Gastroesophageal sphincter (tissue), 3 donors: ENCODE measurements around the gene PTPRG.

ENCODE experiments used
- POLR2AphosphoS5 ChIP-seq: sonication (generic); formaldehyde crosslinking; IDR thresholded peaks from one replicate; pipeline ENCODE4 v1.6.1; 2017; ENCODE audit warnings: antibody characterized with exemption
- TF ChIP-seq, protein P1 (sequence below), 4 experiments: fragments of 200-600 bp in 2 of 4; fragments of 450-650 bp in 2 of 4; sonication (generic) in 1 of 4; IDR thresholded peaks; one replicate each; pipeline ENCODE4 v1.5.1; 2017 to 2019; ENCODE audit warnings: antibody characterized with exemption in 4 of 4, mild to moderate bottlenecking in 2 of 4, moderate library complexity in 2 of 4

DNA sequence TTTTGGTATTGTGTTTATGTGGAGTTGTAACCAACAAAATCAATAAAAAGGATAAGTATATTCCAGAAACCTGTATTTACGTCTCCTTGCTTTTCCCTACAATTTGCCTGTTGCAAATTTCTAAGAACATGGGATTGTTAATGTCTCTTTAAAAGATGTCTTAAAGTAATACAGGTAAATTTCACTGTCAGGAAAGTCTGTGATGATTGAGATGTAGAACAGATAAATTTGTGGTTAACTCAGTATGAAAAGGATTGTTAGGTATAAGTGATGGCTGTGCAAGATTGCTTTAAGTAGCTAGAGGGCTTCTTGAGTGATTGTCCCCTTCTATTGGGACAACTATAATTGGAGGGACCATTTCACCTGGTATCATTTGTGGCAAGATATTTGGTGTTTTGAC, 6.8 kb downstream of the PTPRG start:
- TF ChIP-seq POLR2AphosphoS5, result no peak
- TF ChIP-seq, protein P1, sequence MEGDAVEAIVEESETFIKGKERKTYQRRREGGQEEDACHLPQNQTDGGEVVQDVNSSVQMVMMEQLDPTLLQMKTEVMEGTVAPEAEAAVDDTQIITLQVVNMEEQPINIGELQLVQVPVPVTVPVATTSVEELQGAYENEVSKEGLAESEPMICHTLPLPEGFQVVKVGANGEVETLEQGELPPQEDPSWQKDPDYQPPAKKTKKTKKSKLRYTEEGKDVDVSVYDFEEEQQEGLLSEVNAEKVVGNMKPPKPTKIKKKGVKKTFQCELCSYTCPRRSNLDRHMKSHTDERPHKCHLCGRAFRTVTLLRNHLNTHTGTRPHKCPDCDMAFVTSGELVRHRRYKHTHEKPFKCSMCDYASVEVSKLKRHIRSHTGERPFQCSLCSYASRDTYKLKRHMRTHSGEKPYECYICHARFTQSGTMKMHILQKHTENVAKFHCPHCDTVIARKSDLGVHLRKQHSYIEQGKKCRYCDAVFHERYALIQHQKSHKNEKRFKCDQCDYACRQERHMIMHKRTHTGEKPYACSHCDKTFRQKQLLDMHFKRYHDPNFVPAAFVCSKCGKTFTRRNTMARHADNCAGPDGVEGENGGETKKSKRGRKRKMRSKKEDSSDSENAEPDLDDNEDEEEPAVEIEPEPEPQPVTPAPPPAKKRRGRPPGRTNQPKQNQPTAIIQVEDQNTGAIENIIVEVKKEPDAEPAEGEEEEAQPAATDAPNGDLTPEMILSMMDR (IDR thresholded peaks at IDR 0.05), result no peak
